Chondrocyte (in vitro differentiated cells): ENCODE measurements around the gene SECTM1. TPM values are rescaled to one million over a fixed set of nuclear protein-coding genes. Genes with fewer than 3 reads are reported as not detected.

Experiments
- DNase-seq: peaks from one replicate; pipeline ENCODE4 v3.0.0; 2021; ENCODE audit warnings: mixed read lengths, low spot score
- H3K27ac Mint-ChIP-seq: one replicate; pipeline ENCODE4 v1.8.0; 2021; ENCODE audit warnings: mild to moderate bottlenecking, moderate library complexity, mixed read lengths; ENCODE audit not compliant: unreplicated experiment
- H3K27me3 Mint-ChIP-seq: 2 replicates; pipeline ENCODE4 v1.8.0; 2021; ENCODE audit warnings: low read depth, mixed read lengths
- H3K36me3 Mint-ChIP-seq: 2 replicates; pipeline ENCODE4 v1.8.0; 2021; ENCODE audit warnings: low read depth, mixed read lengths
- H3K4me1 Mint-ChIP-seq: 2 replicates; pipeline ENCODE4 v1.8.0; 2021; ENCODE audit warnings: low read depth, mild to moderate bottlenecking, mixed read lengths
- H3K4me3 Mint-ChIP-seq: one replicate; pipeline ENCODE4 v1.8.0; 2021; ENCODE audit warnings: mild to moderate bottlenecking, moderate library complexity, mixed read lengths; ENCODE audit not compliant: unreplicated experiment
- H3K9me3 Mint-ChIP-seq: 2 replicates; pipeline ENCODE4 v1.8.0; 2021; ENCODE audit warnings: low read depth, mixed read lengths
- total RNA-seq: library from RNA; stranded (reverse); gene quantifications from 3 replicates; pipeline ENCODE4 v1.2.1, GENCODE V29; 2021
- TF ChIP-seq, protein P1 (sequence below): fragments of 200-600 bp; sonication (generic); IDR thresholded peaks from 2 replicates; pipeline ENCODE4 v1.5.0; 2021; ENCODE audit warnings: antibody characterized with exemption, mild to moderate bottlenecking, moderate library complexity

Gene SECTM1
- total RNA-seq, 1 donor from 2014 or later, result 2.1 TPM

DNA sequence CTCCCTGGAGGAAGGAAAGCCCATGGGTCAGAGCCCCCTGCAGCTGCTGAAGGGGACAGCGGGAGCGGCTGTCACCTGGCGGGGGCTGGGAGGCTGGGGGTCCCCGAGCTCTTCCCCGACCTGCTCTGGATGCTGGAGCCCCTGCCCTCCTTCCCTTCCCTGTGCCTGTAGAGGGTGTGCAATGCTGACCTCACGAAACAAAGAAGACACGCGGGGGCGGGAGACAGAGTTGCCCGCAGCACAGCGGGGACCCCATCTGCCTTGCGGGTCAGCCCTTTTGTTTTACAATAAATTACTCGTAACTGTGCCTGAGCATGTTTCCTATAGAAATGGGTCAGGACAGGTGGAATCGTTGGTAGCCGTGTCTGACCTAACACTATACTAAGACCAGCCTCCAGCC is 6.3 kb downstream of the SECTM1 start:
- Mint-ChIP-seq H3K4me3 (no peak overlapping the region), H3K9me3 (no peaks in the 10 kb centered on the region), H3K36me3 (no peaks in the 10 kb centered on the region)

DNA sequence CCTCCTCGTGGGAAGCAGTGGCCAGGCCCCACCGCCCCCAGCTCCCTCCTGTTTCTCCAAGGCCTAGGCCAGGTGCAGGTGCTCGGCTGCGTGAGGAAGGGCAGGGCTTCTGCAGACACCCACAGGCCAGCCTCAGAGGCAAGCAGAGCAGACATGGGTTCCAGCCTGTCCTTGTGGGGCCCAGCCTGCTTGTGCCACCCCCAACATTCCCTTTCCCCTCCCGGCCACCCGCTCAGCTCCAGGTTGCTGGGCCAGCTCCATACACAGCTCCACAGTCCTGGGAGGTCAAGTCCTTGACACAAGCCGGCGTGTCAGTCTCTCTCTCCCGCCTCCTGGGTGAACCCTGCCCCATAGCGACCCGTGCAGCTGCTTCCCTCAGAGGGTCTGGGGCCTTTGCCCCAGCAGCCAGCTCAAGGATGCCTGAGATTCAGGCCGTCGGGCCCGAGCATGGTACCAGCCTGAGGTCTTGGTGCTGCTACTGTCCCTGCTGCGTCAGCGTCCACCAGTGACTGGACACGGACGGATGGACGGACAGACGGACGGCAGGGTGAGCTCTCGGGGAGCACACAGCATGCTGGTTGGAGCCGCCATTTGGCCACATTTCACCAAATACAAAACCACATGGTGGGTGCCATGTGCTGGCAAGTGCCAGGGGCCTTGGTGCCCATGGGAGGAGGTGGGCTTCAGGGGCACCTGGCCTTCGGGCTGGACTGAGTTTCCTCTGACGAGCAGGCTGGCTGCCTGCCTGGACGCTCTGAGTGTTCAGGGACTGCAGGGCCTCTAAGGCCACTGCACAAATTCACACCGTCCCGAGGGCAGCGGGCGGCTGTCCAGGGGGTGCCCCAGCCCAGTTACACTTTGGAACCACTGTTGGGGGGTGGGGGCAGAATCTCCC is 8.0 kb downstream of the SECTM1 start:
- TF ChIP-seq, protein P1, sequence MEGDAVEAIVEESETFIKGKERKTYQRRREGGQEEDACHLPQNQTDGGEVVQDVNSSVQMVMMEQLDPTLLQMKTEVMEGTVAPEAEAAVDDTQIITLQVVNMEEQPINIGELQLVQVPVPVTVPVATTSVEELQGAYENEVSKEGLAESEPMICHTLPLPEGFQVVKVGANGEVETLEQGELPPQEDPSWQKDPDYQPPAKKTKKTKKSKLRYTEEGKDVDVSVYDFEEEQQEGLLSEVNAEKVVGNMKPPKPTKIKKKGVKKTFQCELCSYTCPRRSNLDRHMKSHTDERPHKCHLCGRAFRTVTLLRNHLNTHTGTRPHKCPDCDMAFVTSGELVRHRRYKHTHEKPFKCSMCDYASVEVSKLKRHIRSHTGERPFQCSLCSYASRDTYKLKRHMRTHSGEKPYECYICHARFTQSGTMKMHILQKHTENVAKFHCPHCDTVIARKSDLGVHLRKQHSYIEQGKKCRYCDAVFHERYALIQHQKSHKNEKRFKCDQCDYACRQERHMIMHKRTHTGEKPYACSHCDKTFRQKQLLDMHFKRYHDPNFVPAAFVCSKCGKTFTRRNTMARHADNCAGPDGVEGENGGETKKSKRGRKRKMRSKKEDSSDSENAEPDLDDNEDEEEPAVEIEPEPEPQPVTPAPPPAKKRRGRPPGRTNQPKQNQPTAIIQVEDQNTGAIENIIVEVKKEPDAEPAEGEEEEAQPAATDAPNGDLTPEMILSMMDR, result no peak
- Mint-ChIP-seq H3K4me1 (peaks cover 10% of the 10 kb centered on the region), H3K4me3 (no peak overlapping the region), H3K27me3 (peaks cover 6% of the 10 kb centered on the region), H3K9me3 (no peaks in the 10 kb centered on the region), H3K36me3 (no peaks in the 10 kb centered on the region), H3K27ac (no peak overlapping the region)
- DNase-seq, result no peak

More for the DNA sequence above, 6.3 kb downstream of the SECTM1 start:
- DNase-seq, result no peak
- Mint-ChIP-seq H3K27ac (no peak overlapping the region), H3K4me1 (peaks cover 20% of the 10 kb centered on the region), H3K27me3 (peaks cover 6% of the 10 kb centered on the region)
- TF ChIP-seq, protein P1, result no peak

DNA sequence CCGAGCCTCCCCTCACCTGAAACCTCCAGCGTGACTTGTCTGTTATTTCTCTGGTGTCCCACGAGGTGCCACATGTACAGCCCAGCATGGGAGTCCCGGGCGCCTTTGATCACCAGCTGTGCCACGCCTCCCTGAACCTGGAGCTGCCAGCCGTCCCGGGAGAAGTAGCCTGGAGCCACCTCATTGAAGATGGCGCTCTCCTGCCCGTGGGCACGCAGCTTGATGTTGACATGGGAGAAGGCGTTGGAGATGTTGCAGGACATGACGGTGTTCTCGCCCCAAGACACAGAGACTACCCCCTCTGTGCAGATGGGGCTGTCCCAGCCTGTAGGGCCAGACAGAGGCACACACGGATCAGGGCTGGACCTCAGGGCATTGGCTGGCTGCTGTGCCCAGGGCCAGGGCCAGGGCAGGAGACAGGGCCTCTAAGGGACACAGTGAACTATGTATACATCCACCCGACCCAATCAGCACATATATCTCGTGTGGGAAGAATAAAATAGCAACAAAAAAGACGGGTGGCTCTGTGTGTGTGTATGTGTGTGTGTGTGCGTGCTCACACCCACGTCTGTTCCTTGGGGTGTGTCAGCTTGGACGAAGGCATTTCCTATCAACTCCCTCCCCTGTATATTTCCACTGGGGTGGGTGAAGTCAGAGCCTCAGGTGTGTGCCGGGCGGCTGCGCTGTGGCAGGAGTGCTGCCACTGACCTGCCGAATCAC is 8.8 kb downstream of the SECTM1 start:
- Mint-ChIP-seq H3K4me1 (peaks cover 5% of the 10 kb centered on the region), H3K4me3 (no peak overlapping the region), H3K27ac (no peak overlapping the region), H3K9me3 (no peaks in the 10 kb centered on the region), H3K36me3 (no peaks in the 10 kb centered on the region), H3K27me3 (peaks cover 5% of the 10 kb centered on the region)
- TF ChIP-seq, protein P1, result no peak
- DNase-seq, result no peak

DNA sequence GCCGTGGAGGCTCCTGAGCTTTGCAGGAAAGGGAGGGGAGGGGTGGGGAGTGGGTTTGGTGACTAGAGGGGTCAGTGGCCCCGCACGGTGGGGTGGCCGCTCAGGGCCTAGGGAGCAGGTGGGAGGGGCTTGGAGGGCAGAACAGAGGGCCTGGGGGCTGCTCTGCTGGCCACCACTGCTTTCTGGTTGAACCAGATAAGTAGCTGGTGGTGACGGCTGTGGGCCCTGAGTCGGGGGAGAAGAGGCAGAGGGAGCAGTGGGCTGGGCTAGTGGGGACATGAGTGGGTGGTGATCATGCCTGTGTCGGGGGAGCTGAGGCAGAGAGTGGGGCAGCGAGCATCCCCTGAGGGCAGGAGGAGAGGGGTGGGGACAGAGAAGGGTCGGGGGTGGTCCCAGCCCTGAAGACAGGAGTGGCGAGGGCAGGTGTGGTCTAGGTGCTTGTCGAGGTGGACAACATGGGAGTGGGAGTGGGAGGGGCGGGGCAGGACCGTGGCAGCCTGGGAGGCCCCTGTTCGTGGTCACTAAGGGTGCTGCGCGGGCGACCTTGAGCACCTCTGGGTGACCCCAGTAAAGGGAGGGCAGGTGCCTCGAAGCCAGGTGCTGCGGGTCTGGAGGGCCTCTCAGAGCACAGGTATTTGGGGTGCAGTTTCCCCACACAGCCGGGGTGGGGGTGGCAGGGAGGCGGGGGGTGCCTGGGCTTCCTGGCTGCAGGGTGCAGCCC is 9.9 kb downstream of the SECTM1 start:
- Mint-ChIP-seq H3K4me1 (peaks cover 5% of the 10 kb centered on the region), H3K27me3 (peaks cover 4% of the 10 kb centered on the region)
- TF ChIP-seq, protein P1, result no peak

More for the DNA sequence above, 9.9 kb downstream of the SECTM1 start:
- no peaks in the 10 kb centered on the region for H3K9me3 Mint-ChIP-seq
- DNase-seq, result no peak
- H3K4me3 Mint-ChIP-seq, result no peak overlapping the region
- H3K27ac Mint-ChIP-seq, result no peak overlapping the region
- H3K36me3 Mint-ChIP-seq, result no peaks in the 10 kb centered on the region
